ENCODE measurements around the gene PEPD.

The PEPD gene

GRCh38 chr19:33462112-33462791, 59.3 kb downstream of the PEPD start:
- ChIA-PET POLR2A (no interaction called here), CTCF (no interaction called here)
- DNase-seq, result no peak

GRCh38 chr19:33461256-33462111, 60.1 kb downstream of the PEPD start:
- H3K27me3 ChIP-seq (replicated peaks in 2 of 5; ENCODE audit: control insufficient read depth in 4 of 5, insufficient read depth in 5 of 5, low read length in 4 of 5), result no peaks in the 10 kb centered on the region
- whole genome bisulfite sequencing (ENCODE audit: insufficient coverage), result 97% methylated on average over 22 of the region's 24 CpGs
- CTCF ChIA-PET, result interaction anchor here (1.1 kb wide), 1 partner anchor 31 kb away, joined by 6 read pairs; no protein-coding TSS in a partner anchor
- DNase-seq, result no peak
- no peak overlapping the region for H3K4me3 ChIP-seq (ENCODE audit: control insufficient read depth in 1 of 7, extremely low read depth in 1 of 7, insufficient read depth in 4 of 7, low read depth in 2 of 7, low read length in 6 of 7)
- POLR2A ChIA-PET, result no interaction called here
- H3K27ac ChIP-seq (ENCODE audit: insufficient read depth in 1 of 2, low read depth in 1 of 2, low read length in 2 of 2, poor library complexity in 1 of 2, severe bottlenecking in 2 of 2), result no peak overlapping the region
- peaks cover 0 to 5% (median 2%) of the 10 kb centered on the region in 4 experiments for H3K36me3 ChIP-seq (ENCODE audit: control insufficient read depth in 4 of 4, insufficient read depth in 4 of 4, low read length in 3 of 4)
- H3K4me1 ChIP-seq (ENCODE audit: control extremely low read depth in 1 of 4, control insufficient read depth in 4 of 4, insufficient read depth in 4 of 4, low read length in 3 of 4), result no peaks in the 10 kb centered on the region
- H3K9me3 ChIP-seq (ENCODE audit: control extremely low read depth in 1 of 5, control insufficient read depth in 4 of 5, insufficient read depth in 2 of 5, low read depth in 1 of 5, low read length in 4 of 5), result no peaks in the 10 kb centered on the region

More at GRCh38 chr19:33462112-33462791, 59.3 kb downstream of the PEPD start:
- peaks cover 0 to 5% (median 2%) of the 10 kb centered on the region in 4 experiments for H3K36me3 ChIP-seq (ENCODE audit: control insufficient read depth in 4 of 4, insufficient read depth in 4 of 4, low read length in 3 of 4)
- no peaks in the 10 kb centered on the region for H3K9me3 ChIP-seq (ENCODE audit: control extremely low read depth in 1 of 5, control insufficient read depth in 4 of 5, insufficient read depth in 2 of 5, low read depth in 1 of 5, low read length in 4 of 5)
- 96% methylated on average over 15 of the region's 16 CpGs for WGBS (ENCODE audit: insufficient coverage)
- H3K27ac ChIP-seq (ENCODE audit: insufficient read depth in 1 of 2, low read depth in 1 of 2, low read length in 2 of 2, poor library complexity in 1 of 2, severe bottlenecking in 2 of 2), result no peak overlapping the region
- H3K27me3 ChIP-seq (replicated peaks in 2 of 5; ENCODE audit: control insufficient read depth in 4 of 5, insufficient read depth in 5 of 5, low read length in 4 of 5), result no peaks in the 10 kb centered on the region
- no peak overlapping the region for H3K4me3 ChIP-seq (ENCODE audit: control insufficient read depth in 1 of 7, extremely low read depth in 1 of 7, insufficient read depth in 4 of 7, low read depth in 2 of 7, low read length in 6 of 7)
- H3K4me1 ChIP-seq (ENCODE audit: control extremely low read depth in 1 of 4, control insufficient read depth in 4 of 4, insufficient read depth in 4 of 4, low read length in 3 of 4), result no peaks in the 10 kb centered on the region

GRCh38 chr19:33460221-33460908, 61.2 kb downstream of the PEPD start:
- H3K36me3 ChIP-seq (ENCODE audit: control insufficient read depth in 4 of 4, insufficient read depth in 4 of 4, low read length in 3 of 4), result peaks cover 0 to 5% (median 2%) of the 10 kb centered on the region in 4 experiments
- no peak overlapping the region for H3K27ac ChIP-seq (ENCODE audit: insufficient read depth in 1 of 2, low read depth in 1 of 2, low read length in 2 of 2, poor library complexity in 1 of 2, severe bottlenecking in 2 of 2)
- no peaks in the 10 kb centered on the region for H3K9me3 ChIP-seq (ENCODE audit: control extremely low read depth in 1 of 5, control insufficient read depth in 4 of 5, insufficient read depth in 2 of 5, low read depth in 1 of 5, low read length in 4 of 5)
- peaks cover 0 to under 1% (median 0%) of the 10 kb centered on the region in 4 experiments for H3K4me1 ChIP-seq (ENCODE audit: control extremely low read depth in 1 of 4, control insufficient read depth in 4 of 4, insufficient read depth in 4 of 4, low read length in 3 of 4)
- no peaks in the 10 kb centered on the region for H3K27me3 ChIP-seq (replicated peaks in 2 of 5; ENCODE audit: control insufficient read depth in 4 of 5, insufficient read depth in 5 of 5, low read length in 4 of 5)
- no peak for DNase-seq
- no peak overlapping the region for H3K4me3 ChIP-seq (ENCODE audit: control insufficient read depth in 1 of 7, extremely low read depth in 1 of 7, insufficient read depth in 4 of 7, low read depth in 2 of 7, low read length in 6 of 7)
- ChIA-PET POLR2A (no interaction called here), CTCF (interaction anchor here (1.1 kb wide), 1 partner anchor 29 kb away, joined by 6 read pairs; no protein-coding TSS in a partner anchor)
- WGBS (ENCODE audit: insufficient coverage), result 90% methylated on average over 14 of the region's 18 CpGs

- POLR2A ChIA-PET, result no interaction called here
Observed at GRCh38 chr19:33459222-33460090, 62.1 kb downstream of the PEPD start.

GRCh38 chr19:33458807-33459206, 62.8 kb downstream of the PEPD start:
- no peak overlapping the region for H3K4me3 ChIP-seq (ENCODE audit: control insufficient read depth in 1 of 7, extremely low read depth in 1 of 7, insufficient read depth in 4 of 7, low read depth in 2 of 7, low read length in 6 of 7)
- peaks cover 0 to 5% (median under 1%) of the 10 kb centered on the region in 4 experiments for H3K36me3 ChIP-seq (ENCODE audit: control insufficient read depth in 4 of 4, insufficient read depth in 4 of 4, low read length in 3 of 4)
- H3K4me1 ChIP-seq (ENCODE audit: control extremely low read depth in 1 of 4, control insufficient read depth in 4 of 4, insufficient read depth in 4 of 4, low read length in 3 of 4), result peaks cover 0 to 3% (median 0%) of the 10 kb centered on the region in 4 experiments
- ChIA-PET CTCF (no interaction called here), POLR2A (no interaction called here)
- no peak for DNase-seq
- no peak overlapping the region for H3K27ac ChIP-seq (ENCODE audit: insufficient read depth in 1 of 2, low read depth in 1 of 2, low read length in 2 of 2, poor library complexity in 1 of 2, severe bottlenecking in 2 of 2)
- no peaks in the 10 kb centered on the region for H3K9me3 ChIP-seq (ENCODE audit: control extremely low read depth in 1 of 5, control insufficient read depth in 4 of 5, insufficient read depth in 2 of 5, low read depth in 1 of 5, low read length in 4 of 5)
- 89% methylated on average over 6 of the region's 12 CpGs for WGBS (ENCODE audit: insufficient coverage)
- no peaks in the 10 kb centered on the region for H3K27me3 ChIP-seq (replicated peaks in 2 of 5; ENCODE audit: control insufficient read depth in 4 of 5, insufficient read depth in 5 of 5, low read length in 4 of 5)

More at GRCh38 chr19:33459222-33460090, 62.1 kb downstream of the PEPD start:
- Histone ChIP-seq H3K27ac (ENCODE audit: insufficient read depth in 1 of 2, low read depth in 1 of 2, low read length in 2 of 2, poor library complexity in 1 of 2, severe bottlenecking in 2 of 2) (no peak overlapping the region), H3K4me3 (ENCODE audit: control insufficient read depth in 1 of 7, extremely low read depth in 1 of 7, insufficient read depth in 4 of 7, low read depth in 2 of 7, low read length in 6 of 7) (no peak overlapping the region), H3K27me3 (replicated peaks in 2 of 5; ENCODE audit: control insufficient read depth in 4 of 5, insufficient read depth in 5 of 5, low read length in 4 of 5) (no peaks in the 10 kb centered on the region), H3K9me3 (ENCODE audit: control extremely low read depth in 1 of 5, control insufficient read depth in 4 of 5, insufficient read depth in 2 of 5, low read depth in 1 of 5, low read length in 4 of 5) (no peaks in the 10 kb centered on the region), H3K4me1 (ENCODE audit: control extremely low read depth in 1 of 4, control insufficient read depth in 4 of 4, insufficient read depth in 4 of 4, low read length in 3 of 4) (peaks cover 0 to 3% (median 0%) of the 10 kb centered on the region in 4 experiments), H3K36me3 (ENCODE audit: control insufficient read depth in 4 of 4, insufficient read depth in 4 of 4, low read length in 3 of 4) (peaks cover 0 to 5% (median 1%) of the 10 kb centered on the region in 4 experiments)
- CTCF ChIA-PET, result no interaction called here
- no peak for DNase-seq
- WGBS (ENCODE audit: insufficient coverage), result 94% methylated on average over 19 of the region's 23 CpGs

GRCh38 chr19:33458171-33458633, 63.4 kb downstream of the PEPD start:
- H3K4me3 ChIP-seq (ENCODE audit: control insufficient read depth in 1 of 7, extremely low read depth in 1 of 7, insufficient read depth in 4 of 7, low read depth in 2 of 7, low read length in 6 of 7), result no peak overlapping the region
- peaks cover 0 to 3% (median 0%) of the 10 kb centered on the region in 4 experiments for H3K36me3 ChIP-seq (ENCODE audit: control insufficient read depth in 4 of 4, insufficient read depth in 4 of 4, low read length in 3 of 4)
- no peaks in the 10 kb centered on the region for H3K27me3 ChIP-seq (replicated peaks in 2 of 5; ENCODE audit: control insufficient read depth in 4 of 5, insufficient read depth in 5 of 5, low read length in 4 of 5)
- ChIA-PET CTCF (no interaction called here), POLR2A (no interaction called here)
- H3K4me1 ChIP-seq (ENCODE audit: control extremely low read depth in 1 of 4, control insufficient read depth in 4 of 4, insufficient read depth in 4 of 4, low read length in 3 of 4), result peaks cover 0 to 3% (median 0%) of the 10 kb centered on the region in 4 experiments
- WGBS (ENCODE audit: insufficient coverage), result 90% methylated on average over 3 of the region's 8 CpGs
- H3K27ac ChIP-seq (ENCODE audit: insufficient read depth in 1 of 2, low read depth in 1 of 2, low read length in 2 of 2, poor library complexity in 1 of 2, severe bottlenecking in 2 of 2), result no peak overlapping the region
- no peaks in the 10 kb centered on the region for H3K9me3 ChIP-seq (ENCODE audit: control extremely low read depth in 1 of 5, control insufficient read depth in 4 of 5, insufficient read depth in 2 of 5, low read depth in 1 of 5, low read length in 4 of 5)
- DNase-seq, result no peak

Measured in common myeloid progenitor, CD34-positive (primary cell).